Measurements from ENCODE around the gene MPRIP. TPM values are rescaled to one million over a fixed set of nuclear protein-coding genes. Genes with fewer than 3 reads are reported as not detected.
A peak's percentile ranks its signal among the peaks of the same experiment; 100 is the strongest.

Gene MPRIP
- total RNA-seq, 4 donors from 2014 or later, result 65.7 to 168 (median 147) TPM

GRCh38 chr17:17167356-17167755, 125.1 kb downstream of the MPRIP start:
- no peak overlapping the region for H3K27ac ChIP-seq
- peaks cover 0 to 20% (median 13%) of the 10 kb centered on the region in 3 donors for H3K4me1 ChIP-seq
- peaks cover 35 to 100% (median 49%) of the 10 kb centered on the region in 3 donors for H3K36me3 ChIP-seq
- TF ChIP-seq POLR2A (IDR thresholded peaks at IDR 0.05), result no peak
- no peak for TF ChIP-seq CTCF (IDR thresholded peaks at IDR 0.05)
- no peaks in the 10 kb centered on the region for H3K9me3 ChIP-seq
- 85 to 95% methylated on average over 6 to 9 of the region's 10 CpGs for WGBS, 2 donors
- intact Hi-C loops (cut with DNase I), result no loop called here
- H3K27me3 ChIP-seq, result no peaks in the 10 kb centered on the region
- DNase-seq, result no peak
- no peak overlapping the region for H3K4me3 ChIP-seq

- DNase-seq, result no peak
- Histone ChIP-seq H3K4me3 (no peak overlapping the region), H3K27me3 (no peaks in the 10 kb centered on the region), H3K36me3 (peaks cover 35 to 100% (median 54%) of the 10 kb centered on the region in 3 donors), H3K9me3 (no peaks in the 10 kb centered on the region), H3K4me1 (peaks cover 0 to 26% (median 14%) of the 10 kb centered on the region in 3 donors), H3K27ac (no peak overlapping the region)
- WGBS, 2 donors, result 100% methylated on average over 1 to 3 of the region's 10 CpGs
- intact Hi-C loops (cut with DNase I), result no loop called here
- TF ChIP-seq CTCF (IDR thresholded peaks at IDR 0.05) (no peak), POLR2A (IDR thresholded peaks at IDR 0.05) (no peak)
These were observed 125.7 kb downstream of the MPRIP start for GRCh38 chr17:17167986-17168385.

GRCh38 chr17:17168401-17168800, 126.1 kb downstream of the MPRIP start:
- Histone ChIP-seq H3K27me3 (no peaks in the 10 kb centered on the region), H3K27ac (no peak overlapping the region), H3K4me3 (no peak overlapping the region), H3K4me1 (peaks cover 0 to 27% (median 14%) of the 10 kb centered on the region in 3 donors), H3K9me3 (no peaks in the 10 kb centered on the region), H3K36me3 (peaks cover 35 to 100% (median 54%) of the 10 kb centered on the region in 3 donors)
- intact Hi-C loops (cut with DNase I), result no loop called here
- whole genome bisulfite sequencing, 2 donors, result 100% methylated on average over 1 of the region's 5 CpGs
- no peak for DNase-seq
- TF ChIP-seq CTCF (IDR thresholded peaks at IDR 0.05), result no peak
- TF ChIP-seq POLR2A (IDR thresholded peaks at IDR 0.05), result no peak

GRCh38 chr17:17169396-17169795, 127.1 kb downstream of the MPRIP start:
- no peaks in the 10 kb centered on the region for H3K9me3 ChIP-seq
- H3K27me3 ChIP-seq, result no peaks in the 10 kb centered on the region
- H3K36me3 ChIP-seq, result peaks cover 29 to 100% (median 53%) of the 10 kb centered on the region in 3 donors
- peaks cover 0 to 27% (median 14%) of the 10 kb centered on the region in 3 donors for H3K4me1 ChIP-seq
- intact Hi-C loops (cut with DNase I), result no loop called here
- DNase-seq, result no peak
- WGBS, 2 donors, result 81 to 96% methylated on average over 3 to 4 of the region's 4 CpGs
- no peak overlapping the region for H3K4me3 ChIP-seq
- TF ChIP-seq CTCF (IDR thresholded peaks at IDR 0.05) (no peak), POLR2A (IDR thresholded peaks at IDR 0.05) (no peak)
- H3K27ac ChIP-seq, result no peak overlapping the region

- whole genome bisulfite sequencing, 2 donors, result 37 to 50% methylated on average over 9 of the region's 9 CpGs
- intact Hi-C loops (cut with DNase I), result no loop called here
- Histone ChIP-seq H3K9me3 (no peaks in the 10 kb centered on the region), H3K4me1 (peaks cover 0 to 27% (median 14%) of the 10 kb centered on the region in 3 donors), H3K36me3 (peaks cover 21 to 100% (median 49%) of the 10 kb centered on the region in 3 donors), H3K4me3 (no peak overlapping the region), H3K27me3 (no peaks in the 10 kb centered on the region), H3K27ac (peak overlapping the region in 1 of 4 donors; percentile 14)
- TF ChIP-seq POLR2A (IDR thresholded peaks at IDR 0.05), result no peak
- no peak for TF ChIP-seq CTCF (IDR thresholded peaks at IDR 0.05)
- DNase-seq, result no peak
These were observed 128.2 kb downstream of the MPRIP start for GRCh38 chr17:17170346-17170985.

All from esophagus squamous epithelium (tissue), 5 donors.